Ramos (cell line): ENCODE measurements around the gene SLC6A19.
"Not testable (repeated sequence)": the region's sequence is repeated elsewhere in the genome, so short reads cannot be mapped to it uniquely, and the experiment has no call there.

Experiments used
- in situ Hi-C: fragments of 300-500 bp; cut with MboI; formaldehyde crosslinking; loops from one replicate; pipeline ENCODE4 v1.14.3; 2022; ENCODE audit warnings: low sequenced_read_pairs; ENCODE audit not compliant: unreplicated experiment

The SLC6A19 gene

GRCh38 chr5:1201327-1202025 is at the start of gene SLC6A19:
Gene SLC6A19, plus strand, starts transcription at chr5:1201595. Its CDS starts 56 bp downstream, at chr5:1201651.
- in situ Hi-C loops: no loop called here

GRCh38 chr5:1152156-1152555 is 49.2 kb upstream of the SLC6A19 start:
- in situ Hi-C loops: no loop called here

- in situ Hi-C loops: no loop called here
Measured at GRCh38 chr5:1152771-1153282, 48.6 kb upstream of the SLC6A19 start.

DNA sequence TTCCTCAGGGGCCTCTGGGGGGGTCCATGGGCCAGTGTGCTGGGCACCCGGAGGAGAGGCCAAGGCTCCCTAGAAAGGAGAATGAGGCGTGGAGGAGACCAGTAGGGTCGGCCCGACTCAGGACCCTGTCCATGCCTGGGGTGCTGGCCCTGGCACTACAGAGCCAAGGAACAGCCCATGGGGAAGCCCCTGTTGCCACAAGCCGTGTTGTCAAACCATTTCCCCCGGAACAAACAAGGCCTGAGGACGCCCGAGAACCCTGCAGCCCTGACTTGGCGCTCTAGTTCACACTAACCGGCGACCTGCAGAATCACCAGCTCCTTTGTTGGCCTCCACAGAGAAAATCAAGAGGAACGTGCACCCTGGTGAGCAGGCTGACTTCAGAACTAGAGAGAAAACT is 48.0 kb upstream of the SLC6A19 start:
- in situ Hi-C loops: no loop called here

DNA sequence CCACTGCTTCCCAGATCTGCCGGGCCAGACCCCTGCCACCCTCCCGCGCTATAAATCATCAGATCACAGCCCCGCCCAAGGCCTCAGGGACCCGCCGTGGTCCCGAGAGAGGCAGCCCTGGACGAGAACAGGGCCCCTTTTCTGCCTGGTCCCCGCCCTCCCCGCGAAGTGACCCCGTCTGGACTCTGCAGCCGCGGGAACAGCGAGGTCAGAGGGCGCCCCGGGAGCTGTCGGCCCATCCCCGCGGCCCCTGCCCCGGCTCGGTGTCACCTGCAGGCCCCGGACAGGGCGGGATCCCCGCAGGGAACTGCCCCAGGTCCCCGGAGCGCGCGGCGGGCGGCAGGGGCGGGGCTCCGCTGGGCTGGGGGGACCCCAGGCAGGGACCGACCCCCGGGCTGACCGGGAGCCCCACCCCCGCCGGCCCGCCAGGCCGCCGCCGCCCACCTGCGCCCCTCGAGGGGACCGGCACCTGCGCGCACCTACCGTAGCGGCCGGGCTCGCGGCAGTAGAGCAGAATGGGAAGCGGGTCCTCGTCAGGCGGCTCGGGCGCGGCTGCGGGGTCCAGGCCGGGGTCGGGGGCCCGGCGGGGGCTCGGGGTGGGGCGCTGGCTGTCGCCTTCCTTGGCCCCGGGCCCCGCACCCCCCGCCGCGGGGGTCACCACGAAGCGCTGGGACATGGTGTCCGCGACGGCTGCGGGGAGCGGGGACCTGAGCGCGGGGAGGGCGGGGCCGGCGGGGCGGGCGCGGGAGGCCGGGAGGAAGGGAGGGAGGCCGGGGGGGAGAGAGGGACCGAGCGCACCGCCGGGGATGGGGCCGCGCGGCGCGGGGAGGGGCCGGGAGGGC is 46.0 kb upstream of the SLC6A19 start:
- in situ Hi-C loops: no loop called here

DNA sequence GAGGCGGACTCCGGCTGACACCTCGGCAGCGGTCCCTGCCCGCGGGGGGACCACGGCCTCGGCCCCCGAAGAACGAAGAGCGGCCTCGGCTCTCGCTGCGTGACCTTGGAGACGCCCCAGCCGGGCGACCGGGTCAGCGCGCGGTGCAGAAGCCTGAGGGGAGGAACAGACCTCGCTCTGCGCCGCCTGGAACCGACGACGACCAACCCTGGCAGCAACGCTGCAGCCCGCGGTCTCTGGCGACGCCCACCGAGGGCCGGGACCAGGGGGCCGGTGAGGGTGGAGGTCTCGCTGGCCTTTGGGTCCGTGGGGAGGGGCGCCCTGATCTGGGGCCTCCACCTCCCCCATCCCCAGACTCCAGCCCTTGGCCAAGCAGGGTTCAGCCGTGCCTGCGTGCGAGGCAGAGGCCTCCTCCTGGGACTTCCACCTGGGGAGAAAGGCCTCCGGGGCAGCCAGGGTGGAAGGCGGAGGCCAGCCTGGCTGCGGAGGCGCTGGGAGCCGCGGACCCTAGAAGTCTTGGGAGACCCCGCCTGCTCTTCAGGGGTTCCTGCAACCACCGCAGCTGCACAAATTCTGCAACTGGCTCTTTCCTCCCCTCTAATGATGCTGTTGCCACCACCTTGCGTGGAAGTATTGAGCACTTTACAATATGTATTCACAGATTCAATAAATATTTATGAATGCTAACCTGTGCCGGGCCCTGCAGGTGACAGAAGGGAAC is 45.2 kb upstream of the SLC6A19 start:
- in situ Hi-C loops: no loop called here

DNA sequence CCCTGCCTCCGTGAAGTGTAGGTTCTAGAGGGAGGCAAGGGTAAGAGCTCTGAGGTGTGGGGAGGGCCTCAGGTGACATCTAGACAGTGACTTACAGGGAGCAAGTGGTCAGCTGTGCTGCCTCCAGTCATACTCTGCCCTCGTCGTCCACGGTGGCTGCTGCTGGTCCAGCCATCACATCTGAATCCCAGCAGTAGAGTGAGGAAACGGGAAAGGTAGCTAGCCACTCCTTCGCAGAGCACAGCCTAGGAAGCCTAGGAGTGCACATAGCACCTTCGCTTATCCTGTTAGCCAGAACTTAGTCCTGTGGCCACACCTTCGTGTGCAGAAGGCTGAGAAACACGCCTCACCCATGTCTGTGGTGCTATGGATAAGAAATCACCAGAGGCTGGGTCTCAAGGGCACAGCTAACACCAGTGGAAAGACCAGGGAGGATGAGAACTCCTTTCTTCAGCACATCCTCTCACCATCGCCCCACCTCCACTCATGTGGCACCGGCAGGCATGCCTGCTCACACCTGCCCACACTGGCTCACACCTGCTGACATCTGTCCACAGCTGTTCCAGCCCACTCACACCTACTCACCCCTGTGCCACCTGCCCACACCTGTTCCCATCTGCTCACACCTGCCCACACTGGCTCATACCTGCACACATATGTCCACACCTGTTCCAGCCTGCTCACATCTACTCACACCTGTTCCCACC is 44.5 kb upstream of the SLC6A19 start:
- in situ Hi-C loops: no loop called here

DNA sequence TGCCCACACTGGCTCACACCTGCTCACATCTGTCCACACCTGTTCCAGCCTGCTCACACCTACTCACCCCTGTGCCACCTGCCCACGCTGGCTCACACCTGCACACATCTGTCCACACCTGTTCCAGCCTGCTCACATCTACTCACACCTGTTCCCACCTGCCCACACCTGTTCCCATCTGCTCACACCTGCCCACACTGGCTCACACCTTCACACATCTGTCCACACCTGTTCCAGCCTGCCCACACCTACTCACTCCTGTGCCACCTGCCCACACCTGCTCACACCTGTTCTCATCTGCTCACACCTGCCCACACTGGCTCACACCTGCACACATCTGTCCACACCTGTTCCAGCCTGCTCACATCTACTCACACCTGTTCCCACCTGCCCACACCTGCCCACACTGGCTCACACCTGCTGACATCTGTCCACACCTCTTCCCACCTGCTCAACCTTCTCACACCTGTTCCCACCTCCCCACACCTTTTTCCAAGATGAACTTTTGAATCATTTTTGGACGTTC is 43.9 kb upstream of the SLC6A19 start:
- in situ Hi-C loops: not testable (repeated sequence)

DNA sequence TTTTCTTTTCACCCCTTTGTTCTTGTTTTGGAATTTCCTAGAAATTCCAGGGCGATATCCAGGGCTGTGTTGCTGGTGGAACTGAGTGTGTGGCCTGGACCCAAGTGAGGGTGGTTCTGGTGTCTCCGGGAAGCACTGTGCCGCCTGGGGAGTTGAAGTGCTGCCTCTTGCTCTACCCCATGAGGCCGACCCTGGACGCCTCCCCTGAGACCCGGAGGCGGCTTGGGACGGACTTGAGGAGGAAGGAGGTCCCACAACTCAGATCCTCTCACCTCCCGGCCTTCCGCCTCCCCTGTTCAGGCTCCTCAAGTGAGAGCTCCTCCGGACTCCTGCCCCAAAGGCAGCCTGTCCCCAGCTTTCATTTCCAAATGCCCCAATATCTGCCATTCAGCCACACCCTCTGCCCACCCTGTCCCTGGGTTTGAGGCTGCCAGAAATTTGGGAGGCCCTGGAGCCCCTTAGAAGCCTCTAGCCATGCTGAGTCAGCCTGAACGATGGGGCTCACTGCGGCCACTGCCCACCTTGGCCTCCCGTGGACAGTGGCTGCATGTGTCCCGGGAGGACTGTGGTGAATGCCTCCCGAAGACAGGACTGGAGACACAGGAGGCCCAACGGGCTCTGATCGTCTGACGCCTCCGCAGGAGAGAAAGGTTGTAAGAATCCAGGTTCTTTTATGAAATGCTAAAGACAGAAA is 42.6 kb upstream of the SLC6A19 start:
- in situ Hi-C loops: no loop called here

DNA sequence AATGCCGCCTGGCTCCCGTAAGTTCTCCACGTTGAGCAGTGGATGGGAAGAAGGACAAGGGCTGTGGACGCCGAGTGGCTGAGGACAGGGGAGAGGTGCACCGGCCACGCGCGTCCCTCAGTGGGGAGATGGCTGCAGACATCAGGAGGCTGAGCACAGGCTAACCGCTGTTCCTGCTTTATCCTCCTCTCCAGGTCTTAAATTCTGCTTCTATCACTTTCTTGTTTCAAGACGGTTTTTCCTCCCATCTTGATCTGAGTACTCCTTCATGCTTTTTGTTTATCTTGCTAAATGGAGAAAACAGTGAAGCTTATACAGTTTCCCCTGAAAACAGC is 42.1 kb upstream of the SLC6A19 start:
- in situ Hi-C loops: no loop called here

DNA sequence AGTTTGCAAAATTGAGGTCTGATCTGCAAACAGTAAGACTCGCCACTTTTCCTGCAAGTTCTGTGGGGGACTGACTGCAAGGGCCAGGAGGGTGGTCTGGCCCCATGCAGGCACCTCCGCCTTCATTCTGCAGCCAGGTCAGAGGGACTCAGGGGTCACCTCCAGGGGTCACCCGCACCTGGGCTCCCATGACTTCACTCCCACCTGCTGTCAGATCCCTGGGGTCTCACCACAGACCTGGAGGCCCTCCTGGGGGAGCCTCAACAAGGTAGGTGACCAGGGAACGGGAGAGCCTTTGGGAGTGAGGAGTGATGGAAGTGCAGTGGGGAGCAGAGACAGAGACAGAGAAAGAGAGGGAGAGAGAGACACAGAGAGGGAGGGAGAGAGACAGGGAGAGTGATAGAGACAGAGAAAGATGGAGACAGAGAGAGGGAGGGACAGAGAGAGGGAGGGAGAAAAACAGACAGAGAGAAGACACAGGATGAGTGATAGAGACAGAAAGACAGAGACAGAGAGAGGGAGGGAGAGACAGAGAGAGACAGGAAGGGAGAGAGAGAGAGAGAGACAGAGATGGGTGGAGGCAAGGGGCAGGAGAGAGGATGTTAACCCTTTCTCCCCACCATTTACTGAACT is 41.5 kb upstream of the SLC6A19 start:
- in situ Hi-C loops: no loop called here

- in situ Hi-C loops: no loop called here
Measured at GRCh38 chr5:1161108-1161832, 40.1 kb upstream of the SLC6A19 start.

DNA sequence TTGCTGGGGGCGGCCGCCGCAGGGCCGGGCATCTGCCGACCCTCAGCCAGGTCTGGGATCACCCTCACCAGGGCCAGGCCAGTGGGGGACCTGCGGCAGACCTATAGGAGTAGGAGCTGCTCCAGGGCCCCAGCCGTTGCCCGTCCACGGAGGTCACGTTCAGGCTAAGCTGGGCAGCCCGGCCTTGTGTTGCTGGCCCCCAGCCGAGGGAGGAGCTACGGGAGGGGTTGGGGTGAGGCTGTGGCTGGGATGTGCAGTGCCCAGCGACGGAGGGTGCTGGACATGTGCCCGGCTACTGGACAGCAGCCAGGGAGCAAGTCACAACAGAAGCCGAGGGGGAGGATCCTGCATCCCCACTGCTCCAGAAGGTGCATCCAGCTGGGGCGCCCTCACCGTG is 39.6 kb upstream of the SLC6A19 start:
- in situ Hi-C loops: no loop called here

DNA sequence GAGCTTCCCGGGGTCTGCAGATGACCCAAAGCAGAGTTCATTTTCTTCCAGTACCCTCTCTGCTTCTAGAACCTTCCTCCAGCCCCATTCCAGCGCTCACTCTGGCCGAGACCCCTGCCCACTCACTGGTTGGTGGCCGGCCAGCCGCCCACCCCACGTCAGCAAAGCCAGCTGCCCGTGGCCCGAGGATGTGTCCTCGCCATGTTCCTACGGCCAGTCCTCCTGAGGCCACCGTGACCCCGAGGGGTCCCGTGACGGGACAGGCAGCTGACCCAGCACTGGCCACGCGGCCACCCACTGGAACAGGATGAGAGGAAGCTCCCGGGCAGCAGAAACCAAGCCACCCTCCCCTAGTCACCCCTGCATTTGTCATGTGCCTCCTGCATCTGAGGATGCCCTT is 39.1 kb upstream of the SLC6A19 start:
- in situ Hi-C loops: no loop called here

DNA sequence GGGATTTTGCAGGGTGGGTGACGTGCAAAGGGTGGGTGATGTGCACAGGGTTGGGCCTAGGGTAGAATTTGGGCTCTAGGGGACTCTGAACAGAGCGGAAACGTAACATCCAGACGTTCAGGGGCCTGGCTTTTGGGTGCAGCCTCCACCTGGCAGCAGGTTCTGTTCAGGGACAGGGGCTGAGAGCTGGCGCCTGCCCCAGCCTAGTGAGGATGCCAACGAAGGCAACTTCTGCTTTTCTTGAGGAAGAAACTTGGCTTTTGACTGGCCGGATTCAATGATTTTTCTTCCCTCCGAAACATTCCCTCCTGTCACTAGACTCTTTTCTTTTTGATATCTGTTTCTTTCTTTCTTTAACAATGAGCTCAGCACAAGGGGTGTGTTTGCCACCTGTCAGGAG is 38.6 kb upstream of the SLC6A19 start:
- in situ Hi-C loops: no loop called here

DNA sequence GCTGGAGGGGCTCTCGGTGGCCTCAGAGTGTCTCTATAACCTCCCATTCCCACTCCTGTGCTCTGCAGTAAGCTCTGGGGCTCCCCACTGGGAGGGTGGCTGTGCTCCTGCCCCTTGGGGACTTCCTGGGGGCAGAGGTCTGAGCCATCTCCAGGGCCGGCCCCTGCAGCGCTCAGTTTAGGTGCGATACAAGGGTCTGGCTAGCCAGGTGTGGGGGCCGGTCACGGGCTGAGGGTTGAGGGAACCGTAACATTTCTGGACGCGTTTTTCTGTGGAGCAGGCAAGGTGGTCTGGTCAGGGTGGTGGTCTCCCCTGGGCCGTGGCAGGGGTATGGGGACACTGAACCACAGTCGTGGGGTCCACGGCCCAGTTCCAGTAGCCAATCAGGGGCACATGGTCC is 38.0 kb upstream of the SLC6A19 start:
- in situ Hi-C loops: no loop called here

GRCh38 chr5:1163879-1164278 is 37.5 kb upstream of the SLC6A19 start:
- in situ Hi-C loops: no loop called here
